T follicular helper cell (primary cell): Measurements from ENCODE around the gene TMEM213.
A peak's percentile ranks its signal among the peaks of the same experiment; 100 is the strongest.

ENCODE experiments used
- DNase-seq: peaks from one replicate; pipeline ENCODE4 v3.0.0-alpha.2; 2020; ENCODE audit warnings: low read depth

The TMEM213 gene

DNA sequence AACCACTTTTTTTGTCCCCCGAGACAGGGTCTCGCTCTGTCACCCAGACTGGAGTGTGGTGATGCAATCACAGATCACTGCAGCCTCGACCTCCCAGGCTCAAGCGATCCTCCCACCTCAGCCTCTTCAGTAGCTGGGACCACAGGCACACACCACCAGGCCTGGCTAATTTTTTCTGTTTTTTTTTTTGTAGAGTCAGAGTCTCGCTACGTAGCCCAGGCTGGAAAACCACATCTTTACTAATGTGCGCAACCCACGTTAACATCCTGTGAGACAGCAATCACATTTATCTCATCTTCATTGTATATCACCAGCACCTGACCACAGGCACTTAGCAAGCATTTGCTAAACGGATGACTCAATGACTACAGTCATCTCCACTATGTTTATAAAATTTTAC is 78.0 kb downstream of the TMEM213 start:
- peak; percentile 46 for DNase-seq

- DNase-seq: no peak
Measured at GRCh38 chr7:138876326-138876725, 78.5 kb downstream of the TMEM213 start.

GRCh38 chr7:138878051-138878450 is 80.3 kb downstream of the TMEM213 start:
- DNase-seq: no peak

DNA sequence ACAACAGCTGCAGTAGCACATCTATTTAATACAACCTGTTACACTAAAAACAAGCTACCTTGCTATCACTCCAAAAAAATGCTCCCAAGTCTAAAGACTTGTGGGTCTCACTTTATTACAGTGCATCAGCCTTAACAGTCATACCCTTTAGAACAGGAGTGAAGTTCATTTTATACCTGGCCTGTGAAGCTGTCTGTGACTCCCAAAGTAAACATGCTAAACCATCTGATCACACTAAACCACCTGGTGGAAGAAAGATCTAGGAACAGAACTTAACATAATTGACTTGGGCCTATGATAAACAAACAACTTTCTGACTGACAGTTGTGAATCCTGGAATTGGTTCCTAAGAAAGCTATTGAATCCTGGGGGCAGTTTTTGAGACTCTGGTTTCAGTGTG is 81.1 kb downstream of the TMEM213 start:
- DNase-seq: no peak

- DNase-seq: no peak
Measured at GRCh38 chr7:138879356-138879755, 81.6 kb downstream of the TMEM213 start.

DNA sequence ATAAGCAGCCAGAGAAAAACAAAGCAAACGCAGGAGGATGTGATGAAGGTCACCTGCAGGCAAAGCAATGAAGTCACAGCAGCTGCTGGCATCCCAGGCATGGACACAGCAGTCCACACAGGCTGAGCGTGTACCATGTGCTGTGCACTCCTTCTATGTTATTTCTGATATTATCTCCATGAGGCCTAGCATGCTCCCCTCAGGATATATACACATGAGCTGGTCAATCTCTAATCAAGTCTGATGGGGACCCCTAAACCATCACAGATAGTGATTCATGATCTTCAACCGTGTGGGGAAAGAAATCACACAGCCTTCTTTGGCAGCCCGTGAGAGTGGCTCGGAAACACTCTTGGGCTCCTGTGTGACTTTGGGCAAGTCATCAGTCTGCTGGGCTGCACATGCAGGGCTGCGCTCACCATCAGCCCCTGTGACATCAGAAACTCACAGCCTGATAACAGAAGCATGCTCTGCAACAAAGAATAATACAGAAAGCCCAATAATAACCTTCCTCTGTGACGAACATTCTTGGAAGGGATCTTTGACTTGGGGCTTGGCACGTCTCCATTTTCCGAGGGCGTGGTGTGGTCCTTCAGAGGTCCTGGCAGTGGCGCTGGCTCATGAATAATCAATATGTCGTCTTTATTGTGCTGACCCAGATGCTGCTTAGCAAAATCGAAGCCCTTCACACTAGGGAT is 83.2 kb downstream of the TMEM213 start:
- DNase-seq: no peak

DNA sequence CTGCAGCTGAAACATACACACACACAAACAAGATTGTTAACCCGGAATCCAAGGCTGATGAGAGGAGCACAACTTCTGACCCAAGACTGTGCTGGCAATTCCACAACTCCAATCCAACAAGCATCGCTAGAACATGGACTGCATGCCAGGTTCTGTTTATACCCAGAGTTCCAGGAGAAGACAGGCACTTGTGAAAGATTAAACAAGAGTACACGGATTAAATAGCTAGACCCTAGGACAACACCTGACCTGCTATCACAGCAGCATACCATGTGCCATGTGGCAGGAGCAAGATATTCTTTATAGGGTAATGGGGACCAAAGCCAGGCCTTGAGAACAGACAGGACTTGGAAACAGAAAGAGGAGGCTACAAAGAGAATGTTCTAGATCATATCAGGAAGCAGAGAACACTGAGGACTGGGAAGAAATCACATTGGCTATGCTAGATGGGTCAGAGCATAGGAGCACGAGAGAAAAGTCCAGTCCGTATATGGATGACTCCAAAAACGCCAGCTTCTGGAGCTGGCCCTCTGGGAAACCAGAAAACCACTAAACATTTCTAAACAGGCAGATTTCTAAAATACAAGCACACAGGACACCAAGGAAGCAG is 83.9 kb downstream of the TMEM213 start:
- no peak for DNase-seq

GRCh38 chr7:138882249-138882648 is 84.5 kb downstream of the TMEM213 start:
- DNase-seq: no peak

- no peak for DNase-seq
Measured at GRCh38 chr7:138885383-138886147, 87.8 kb downstream of the TMEM213 start.

DNA sequence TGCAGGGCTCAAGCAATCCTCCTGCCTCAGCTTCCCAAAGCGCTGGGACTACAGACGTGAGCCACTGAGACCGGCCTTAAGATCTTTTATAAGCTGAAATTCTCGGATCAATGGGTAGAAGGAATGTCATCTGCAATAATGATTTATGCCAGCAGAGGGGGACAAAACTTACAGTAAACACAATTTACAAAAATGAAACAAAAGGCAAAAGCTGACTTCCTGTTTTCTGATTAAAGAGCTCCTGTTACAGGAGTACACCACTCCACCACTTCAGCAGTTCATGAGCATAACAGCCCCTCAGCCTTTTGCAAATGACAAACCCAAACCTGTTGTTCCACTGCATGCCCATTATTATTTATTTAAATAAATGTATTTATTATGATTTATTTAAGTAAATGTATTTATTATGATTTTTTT is 88.7 kb downstream of the TMEM213 start:
- DNase-seq: peak; percentile 4

DNA sequence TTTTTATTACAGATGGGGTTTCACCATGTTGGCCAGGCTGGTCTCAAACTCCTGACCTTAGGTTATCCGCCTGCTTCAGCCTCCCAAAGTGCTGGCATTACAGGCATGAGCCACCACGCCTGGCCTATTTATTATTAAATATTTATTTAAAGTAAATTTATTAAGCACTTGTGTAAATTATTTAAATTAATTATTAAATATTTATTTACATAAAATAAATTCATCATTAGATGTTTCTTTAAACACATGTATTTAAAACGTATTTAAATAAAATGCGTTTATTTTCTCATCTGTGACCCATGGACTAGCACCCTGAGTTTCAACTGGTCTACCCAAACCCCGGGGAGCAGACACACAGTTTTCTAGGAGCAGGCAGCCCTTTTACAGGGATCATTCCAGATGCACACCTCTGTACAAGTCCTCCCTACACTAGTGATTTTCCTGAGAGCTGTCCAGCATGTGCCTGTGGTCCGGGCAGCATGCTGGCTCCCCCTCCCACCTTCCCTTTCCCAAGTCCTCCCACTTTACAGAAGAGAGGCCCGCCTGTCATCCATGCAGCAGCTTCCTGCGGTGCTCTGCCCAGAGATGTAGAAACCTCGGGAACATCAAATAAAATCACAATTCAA is 89.4 kb downstream of the TMEM213 start:
- no peak for DNase-seq
